GM18517 (cell line): ENCODE results near the gene TGFBR3.

Experiments
- ATAC-seq: cut with Tn5 transposase; IDR thresholded peaks from one replicate; pipeline ENCODE4 v1.9.1; 2021; ENCODE audit warnings: mild to moderate bottlenecking, moderate library complexity; ENCODE audit not compliant: unreplicated experiment

Gene TGFBR3

GRCh38 chr1:91783423-91784170, 102.4 kb downstream of the TGFBR3 start:
- no peak for ATAC-seq

GRCh38 chr1:91781901-91782622, 103.9 kb downstream of the TGFBR3 start:
- no peak for ATAC-seq

- ATAC-seq, result no peak
Observed at GRCh38 chr1:91781371-91781825, 104.6 kb downstream of the TGFBR3 start.

DNA sequence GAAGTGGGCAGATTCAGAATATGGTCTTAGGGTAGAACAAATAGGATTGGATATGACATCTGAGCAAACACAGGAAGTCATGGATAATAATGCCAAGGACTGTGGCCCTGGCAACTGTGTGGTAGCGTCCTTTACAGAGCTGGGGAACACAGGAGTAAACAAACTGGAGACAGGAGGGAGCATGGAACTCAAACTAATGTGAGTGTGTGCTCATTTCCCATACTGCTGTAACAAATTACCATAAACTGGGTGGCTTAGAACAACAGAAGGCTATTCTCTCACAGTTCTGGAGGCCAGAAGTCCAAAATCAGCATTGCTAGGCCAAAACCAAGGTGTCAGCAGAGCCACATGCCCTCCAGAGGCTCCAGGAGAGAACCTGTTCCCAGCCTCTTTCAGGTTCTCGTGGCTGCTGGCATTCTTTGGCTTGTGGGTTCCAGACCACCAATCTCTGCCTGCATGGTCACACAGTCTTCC, 106.4 kb downstream of the TGFBR3 start:
- ATAC-seq, result no peak

DNA sequence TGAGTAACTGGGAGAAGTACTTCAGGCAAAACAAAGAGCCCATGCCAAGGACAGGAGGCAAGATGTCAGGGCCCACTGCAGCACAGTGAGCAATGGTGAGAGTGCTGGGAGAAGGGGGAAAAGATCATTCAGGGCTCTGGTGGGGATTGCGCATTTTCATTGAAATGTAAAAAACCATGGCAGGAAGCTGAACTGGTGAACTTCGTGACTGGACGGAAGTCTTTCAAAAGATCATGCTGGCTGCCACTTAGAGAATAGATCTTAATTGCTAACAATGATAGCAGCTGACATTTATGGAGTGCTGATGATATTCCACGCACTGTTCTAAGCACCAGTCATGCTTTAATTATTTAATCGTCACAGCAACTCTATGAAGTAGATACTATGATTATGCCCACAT, 107.0 kb downstream of the TGFBR3 start:
- no peak for ATAC-seq

GRCh38 chr1:91777630-91778300, 108.2 kb downstream of the TGFBR3 start:
- ATAC-seq, result no peak

- no peak for ATAC-seq
Observed at GRCh38 chr1:91777196-91777595, 108.8 kb downstream of the TGFBR3 start.

DNA sequence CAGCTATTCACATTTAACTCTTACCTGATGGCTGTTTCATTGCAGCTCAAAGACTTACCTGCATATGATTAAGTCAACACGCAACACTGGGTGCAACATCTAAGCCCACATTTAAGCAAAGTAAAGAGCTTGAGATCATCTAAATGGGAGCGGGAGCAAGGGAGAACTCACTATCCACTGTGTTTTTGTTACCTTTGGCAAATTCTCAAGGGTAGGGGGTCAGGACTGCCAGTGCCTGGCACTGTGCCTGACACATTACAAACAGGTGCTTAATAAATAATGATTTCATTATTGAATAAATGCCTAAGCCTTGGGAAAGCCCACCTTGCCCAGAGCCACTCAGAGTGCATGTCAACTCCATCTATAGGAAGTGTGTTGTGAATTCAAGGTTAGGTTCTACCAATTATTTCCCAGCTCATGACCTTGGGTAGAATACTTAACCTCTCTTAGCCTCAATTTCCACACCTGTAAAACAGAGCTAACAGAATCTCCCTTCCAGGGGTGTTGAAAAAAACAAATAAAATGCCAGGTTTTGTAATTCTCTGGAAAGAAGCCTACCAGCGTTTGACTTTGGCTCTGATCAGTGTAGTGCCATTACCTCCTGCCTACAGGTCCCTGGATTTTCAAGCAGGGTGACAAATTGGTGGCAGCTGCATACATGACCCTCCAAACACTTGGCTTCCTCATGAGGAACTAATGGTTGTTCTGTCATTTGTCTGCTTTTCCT, 109.7 kb downstream of the TGFBR3 start:
- no peak for ATAC-seq

- no peak for ATAC-seq
Observed at GRCh38 chr1:91775227-91775626, 110.7 kb downstream of the TGFBR3 start.

GRCh38 chr1:91774520-91775203, 111.3 kb downstream of the TGFBR3 start:
- no peak for ATAC-seq

DNA sequence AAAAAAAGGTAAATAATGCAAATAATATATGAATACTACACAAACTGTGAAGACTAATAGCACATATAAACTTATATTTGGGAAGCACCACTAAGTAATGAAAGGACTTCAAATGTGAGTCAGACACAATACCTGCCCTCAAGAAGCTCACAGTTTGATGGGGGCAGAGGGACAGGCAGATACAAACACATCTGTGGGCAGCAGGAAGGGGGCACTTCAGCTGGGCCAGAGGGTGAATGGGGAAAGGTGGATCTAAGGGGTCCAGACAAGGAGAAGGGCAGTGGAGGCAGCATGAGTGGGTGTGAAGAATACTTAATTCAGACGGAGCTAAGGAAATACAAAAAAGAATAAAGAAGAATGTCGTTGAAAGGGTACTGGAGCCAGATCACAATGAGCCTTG, 114.2 kb downstream of the TGFBR3 start:
- ATAC-seq, result no peak

DNA sequence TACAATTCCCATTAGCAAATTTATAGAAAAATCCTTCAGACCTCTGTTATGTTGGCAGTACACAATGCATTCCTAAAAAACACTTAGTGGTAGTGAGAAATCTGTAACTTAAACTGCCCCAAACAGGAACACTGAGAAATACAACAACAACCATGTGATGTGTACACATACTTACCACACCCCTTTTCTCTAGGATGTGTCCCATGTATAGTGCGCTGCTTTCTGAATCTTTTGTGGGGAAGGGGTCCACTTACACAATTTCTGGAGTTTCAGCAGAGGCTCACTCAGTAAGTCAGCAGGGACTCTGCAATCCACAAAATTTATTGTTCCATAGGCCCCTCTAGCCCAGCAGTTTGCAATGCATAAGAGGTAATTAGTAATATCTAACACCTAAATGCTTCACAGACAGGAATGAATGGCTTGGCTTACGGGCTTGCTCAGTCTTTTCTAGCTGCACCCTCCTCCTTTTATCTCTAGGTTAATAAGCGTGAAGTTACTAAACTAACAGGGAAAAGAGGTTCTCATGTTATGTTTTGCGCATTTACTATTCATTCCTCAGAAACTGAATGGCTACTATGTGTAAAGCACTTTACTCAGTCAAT, 115.2 kb downstream of the TGFBR3 start:
- ATAC-seq, result no peak

DNA sequence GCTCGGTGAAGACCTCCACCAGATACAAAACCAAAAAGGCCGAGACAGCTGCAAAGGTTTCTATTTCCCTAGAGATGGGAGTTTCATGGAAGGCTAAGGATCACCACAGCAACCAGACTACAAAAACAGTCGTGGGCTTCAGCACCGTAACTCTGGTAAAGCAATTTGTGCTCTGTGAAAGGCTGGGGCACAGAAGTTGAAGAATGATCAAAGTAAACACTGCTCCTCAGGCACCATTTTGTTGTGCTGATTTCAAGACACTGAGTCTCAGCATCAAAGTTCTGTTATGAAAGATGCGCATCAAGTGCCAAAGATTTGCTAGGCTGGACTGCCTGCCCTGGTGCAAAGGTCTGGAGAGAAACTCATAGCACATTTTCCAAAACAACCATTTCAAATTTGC, 116.2 kb downstream of the TGFBR3 start:
- no peak for ATAC-seq

DNA sequence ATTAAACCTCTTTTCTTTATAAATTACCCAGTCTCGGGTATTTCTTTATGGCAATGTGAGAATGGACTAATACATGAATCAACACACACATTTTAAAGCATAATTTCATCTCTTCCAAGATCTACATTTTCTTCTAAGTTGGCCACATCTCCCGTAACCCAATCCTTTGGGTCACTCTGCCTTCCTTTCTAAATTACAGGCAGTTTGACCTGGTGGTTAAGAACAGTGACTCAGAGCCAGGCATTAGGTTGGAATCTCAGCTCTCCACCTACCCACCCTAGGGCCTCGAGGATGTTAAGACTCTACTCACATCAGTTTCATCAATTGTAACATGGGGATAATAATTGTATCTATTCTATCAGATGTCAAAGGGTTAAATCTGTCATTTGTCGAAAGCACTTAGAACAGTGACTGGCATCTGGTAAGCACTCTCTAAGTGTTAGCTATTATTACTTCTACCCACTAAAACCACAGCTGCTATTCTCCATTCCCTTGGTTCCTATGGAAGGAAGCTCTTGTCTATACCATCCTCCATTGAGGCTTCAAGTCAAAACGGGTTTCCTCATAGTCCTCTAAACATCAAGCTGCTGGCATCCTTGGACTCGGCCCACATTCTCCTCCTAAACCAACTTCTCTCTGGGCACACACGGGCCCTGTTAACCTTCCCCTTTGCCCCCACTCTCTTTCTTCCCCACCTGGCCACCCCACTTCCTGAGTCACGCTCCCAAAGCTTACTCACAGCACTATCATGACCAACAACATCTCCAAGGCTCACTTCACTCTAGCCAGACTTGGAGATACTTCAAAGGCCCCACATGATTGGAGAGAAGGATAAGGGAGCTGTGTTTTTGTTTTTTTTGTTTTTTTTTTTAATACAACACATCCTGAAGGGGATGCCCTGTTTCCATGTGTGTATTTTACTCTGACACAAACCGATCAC, 116.9 kb downstream of the TGFBR3 start:
- no peak for ATAC-seq

- ATAC-seq, result no peak
Observed at GRCh38 chr1:91768120-91768519, 117.8 kb downstream of the TGFBR3 start.

GRCh38 chr1:91766883-91767282, 119.1 kb downstream of the TGFBR3 start:
- ATAC-seq, result no peak

GRCh38 chr1:91765880-91766443, 120.0 kb downstream of the TGFBR3 start:
- ATAC-seq, result no peak

DNA sequence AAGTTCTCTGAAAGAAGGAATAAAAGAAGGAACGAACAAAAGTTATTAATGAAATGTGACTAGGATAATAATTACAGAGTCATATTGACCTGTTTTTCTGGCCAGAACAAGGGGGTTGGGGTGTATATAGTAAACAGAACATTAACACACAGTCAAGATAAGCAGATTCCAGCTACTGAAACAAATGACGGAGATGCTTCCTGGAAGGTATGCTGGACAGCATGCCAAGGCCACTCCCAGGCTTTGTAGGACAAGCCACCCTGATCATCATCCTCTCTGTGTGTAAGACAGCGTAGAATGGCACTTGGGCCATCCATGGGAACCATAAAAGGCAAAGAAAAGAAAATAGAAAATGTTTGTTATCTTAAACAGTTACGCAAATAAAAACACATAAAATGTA, 120.7 kb downstream of the TGFBR3 start:
- no peak for ATAC-seq
